ENCODE measurements around the gene ATP6V0B.
A peak's percentile ranks its signal among the peaks of the same experiment; 100 is the strongest.

ATP6V0B gene

DNA sequence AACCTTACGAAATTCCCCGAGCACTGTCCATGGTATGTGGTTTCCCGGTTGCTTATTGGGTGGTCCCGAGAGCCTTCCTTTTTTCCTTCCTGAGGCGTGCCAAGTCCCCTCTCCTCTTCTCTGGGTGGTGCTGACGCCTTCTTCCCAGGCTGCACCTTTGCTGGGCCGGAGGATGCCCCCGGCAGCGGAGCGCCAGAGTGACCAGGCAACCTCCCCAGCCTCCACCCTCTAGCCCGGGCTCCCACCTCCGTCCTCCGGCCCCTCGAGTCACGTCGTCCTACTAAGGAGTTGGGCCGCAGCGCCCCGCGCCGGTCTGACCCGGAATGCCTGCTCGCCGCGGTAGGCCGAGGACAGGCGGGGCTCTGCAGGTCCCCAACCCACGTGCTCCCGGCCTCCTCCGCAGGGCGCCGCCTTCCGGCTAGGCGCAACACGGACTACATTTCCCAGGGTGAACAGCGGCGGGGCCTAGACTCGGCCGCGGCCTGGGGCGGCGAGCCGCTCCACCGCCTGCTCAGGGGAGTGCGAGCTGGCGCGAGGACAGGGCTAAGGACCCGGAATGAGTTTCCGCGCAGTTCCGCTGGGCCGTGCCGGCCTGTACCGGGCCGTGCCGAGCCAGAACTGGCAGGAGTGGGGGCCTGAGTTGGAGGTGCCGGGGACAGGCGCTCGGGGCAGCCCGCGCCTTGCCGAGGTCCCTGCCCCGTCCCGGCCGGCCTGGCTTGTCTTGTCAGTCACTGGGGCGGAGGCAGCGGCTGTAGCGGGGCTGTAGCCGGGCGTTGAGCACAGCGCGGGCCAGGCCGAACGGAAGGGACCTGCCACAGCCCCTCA lies 28.3 kb upstream of the ATP6V0B start, which contains the start of gene IPO13:
Gene IPO13, plus strand, starts transcription at position 715 of the 825 bp plus-strand sequence. CDS start 651 bp downstream, outside the sequence.
- peak; percentile 98 for DNase-seq

GRCh38 chr1:43947061-43947873 lies 27.5 kb upstream of the ATP6V0B start:
- no peak for DNase-seq

- DNase-seq, result no peak
These were observed 26.8 kb upstream of the ATP6V0B start for GRCh38 chr1:43947874-43948437.

DNA sequence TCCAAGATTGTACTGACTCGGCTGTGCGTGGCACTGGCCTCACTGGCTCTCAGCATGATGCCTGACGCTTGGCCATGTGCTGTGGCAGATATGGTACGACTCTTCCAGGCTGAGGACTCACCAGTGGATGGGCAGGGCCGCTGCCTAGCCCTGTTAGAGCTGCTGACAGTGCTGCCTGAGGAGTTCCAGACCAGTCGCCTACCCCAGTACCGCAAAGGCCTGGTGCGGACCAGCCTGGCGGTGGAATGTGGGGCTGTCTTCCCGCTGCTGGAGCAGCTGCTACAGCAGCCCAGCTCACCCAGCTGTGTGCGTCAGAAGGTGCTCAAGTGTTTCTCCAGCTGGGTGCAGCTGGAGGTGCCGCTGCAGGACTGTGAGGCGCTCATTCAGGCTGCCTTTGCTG lies 25.1 kb upstream of the ATP6V0B start:
- no peak for DNase-seq

- no peak for DNase-seq
These were observed 23.5 kb upstream of the ATP6V0B start for GRCh38 chr1:43951021-43951985.

DNA sequence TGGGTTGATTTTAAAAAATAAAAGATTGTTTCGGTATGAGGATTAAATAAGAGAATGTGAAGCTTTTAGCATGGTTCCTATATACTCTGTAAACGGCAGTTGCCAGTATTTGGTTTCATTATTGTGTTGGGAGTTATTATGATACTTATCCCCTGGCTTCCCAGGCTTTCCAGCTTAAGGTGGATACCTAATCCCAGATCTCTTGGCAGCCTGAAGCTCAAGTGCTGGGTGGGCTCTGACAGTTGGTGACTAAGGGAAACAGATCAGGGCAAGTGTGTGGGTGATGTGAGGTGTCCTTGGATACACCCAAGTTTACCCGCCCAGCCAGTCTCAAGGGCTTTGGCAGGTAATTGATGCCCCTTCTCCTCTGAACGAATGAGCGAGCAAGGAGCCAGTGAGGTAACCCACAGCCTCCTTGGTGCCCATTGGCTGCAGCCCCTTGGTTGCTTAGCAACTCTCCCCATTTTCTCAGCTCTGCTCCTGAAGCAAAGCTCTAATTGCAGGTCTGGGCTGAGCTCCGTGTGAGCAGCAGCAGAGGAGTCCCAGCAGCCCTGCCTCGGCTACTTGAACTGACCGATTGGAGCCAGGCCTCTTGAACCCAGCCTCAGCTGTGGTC lies 21.9 kb upstream of the ATP6V0B start:
- DNase-seq, result no peak

GRCh38 chr1:43953361-43953760 lies 21.4 kb upstream of the ATP6V0B start:
- DNase-seq, result no peak

GRCh38 chr1:43954036-43954435 lies 20.7 kb upstream of the ATP6V0B start:
- DNase-seq, result no peak

- no peak for DNase-seq
These were observed 18.5 kb upstream of the ATP6V0B start for GRCh38 chr1:43956234-43956633.

GRCh38 chr1:43957407-43958040 lies 17.2 kb upstream of the ATP6V0B start:
- DNase-seq, result no peak

GRCh38 chr1:43958351-43959255 lies 16.2 kb upstream of the ATP6V0B start:
- no peak for DNase-seq

DNA sequence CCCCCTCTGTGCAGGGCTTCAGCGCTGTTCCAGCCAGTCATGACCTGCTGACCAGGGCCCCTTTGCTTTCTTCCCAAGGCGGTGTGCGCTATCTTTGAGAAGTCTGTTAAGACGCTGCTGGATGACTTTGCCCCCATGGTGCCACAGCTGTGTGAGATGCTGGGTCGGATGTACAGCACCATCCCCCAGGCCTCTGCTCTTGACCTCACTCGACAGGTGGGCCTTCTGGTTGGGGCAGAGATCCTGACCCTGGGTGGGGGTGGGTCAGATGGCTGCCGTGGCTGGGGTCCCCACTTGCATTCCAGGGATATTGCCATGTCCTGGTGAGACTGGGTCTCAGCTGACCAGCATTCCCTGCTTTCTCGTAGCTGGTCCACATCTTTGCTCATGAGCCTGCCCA lies 14.0 kb upstream of the ATP6V0B start:
- no peak for DNase-seq

- no peak for DNase-seq
These were observed 13.1 kb upstream of the ATP6V0B start for GRCh38 chr1:43961692-43962091.

- DNase-seq, result no peak
These were observed 12.4 kb upstream of the ATP6V0B start for GRCh38 chr1:43962324-43962723.

DNA sequence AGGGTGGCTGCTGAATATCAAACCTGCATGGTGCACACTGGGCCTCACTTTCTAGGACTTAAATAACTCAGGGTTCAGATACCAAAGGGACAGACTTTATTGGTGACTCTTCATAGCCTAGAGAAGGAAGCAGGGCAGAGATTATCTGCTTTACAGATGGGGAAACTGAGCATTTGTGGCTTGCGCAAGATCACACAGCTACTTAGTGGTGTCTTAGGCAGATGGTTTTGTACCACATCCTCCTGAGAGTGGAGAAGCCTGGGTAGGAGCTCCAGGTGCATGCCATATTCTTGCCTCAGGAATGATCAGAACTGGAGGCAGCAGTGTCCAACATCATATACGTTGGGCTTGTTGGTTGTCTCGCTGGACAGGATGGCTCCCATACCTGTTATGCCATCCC lies 11.8 kb upstream of the ATP6V0B start:
- DNase-seq, result no peak

DNA sequence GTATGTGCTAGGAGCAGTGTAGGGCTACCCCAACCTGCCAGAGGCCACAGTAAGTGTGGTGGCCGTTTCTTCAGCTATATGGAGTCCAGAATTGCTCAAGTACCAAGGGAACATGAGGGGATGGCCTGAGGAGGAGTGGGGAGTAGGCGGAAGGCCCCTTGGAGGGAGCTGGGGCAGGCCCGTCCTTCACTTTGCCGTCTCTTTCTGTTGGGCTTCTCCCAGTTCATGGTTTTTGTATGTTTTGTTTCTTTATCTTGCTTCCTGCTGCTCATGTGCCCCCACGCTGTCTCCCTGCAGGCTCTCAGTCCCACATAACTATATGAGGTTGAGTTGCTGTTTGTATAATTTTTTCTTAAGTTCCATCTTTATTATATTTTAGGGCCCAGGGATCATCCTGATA lies 10.9 kb upstream of the ATP6V0B start:
- DNase-seq, result no peak

DNA sequence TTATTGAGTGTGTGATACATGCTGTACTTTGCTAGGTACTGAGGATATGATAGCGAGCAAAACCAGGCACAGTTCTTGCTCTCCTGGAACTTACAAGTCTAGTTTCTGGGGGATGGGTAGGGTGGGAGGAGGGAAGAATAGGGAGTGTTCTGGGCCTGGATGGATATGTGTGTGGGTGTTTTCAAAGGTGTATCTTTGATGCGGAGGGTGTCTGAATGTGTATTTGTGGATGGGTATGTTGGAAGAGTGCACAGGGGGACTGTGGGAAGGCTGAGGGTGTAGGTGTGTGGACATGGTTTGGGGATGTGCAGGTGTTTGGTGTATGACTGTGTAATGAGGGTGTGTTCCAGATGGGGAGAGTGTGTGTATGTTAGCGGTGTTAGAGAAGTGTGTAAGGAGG lies 9.4 kb upstream of the ATP6V0B start:
- no peak for DNase-seq

DNA sequence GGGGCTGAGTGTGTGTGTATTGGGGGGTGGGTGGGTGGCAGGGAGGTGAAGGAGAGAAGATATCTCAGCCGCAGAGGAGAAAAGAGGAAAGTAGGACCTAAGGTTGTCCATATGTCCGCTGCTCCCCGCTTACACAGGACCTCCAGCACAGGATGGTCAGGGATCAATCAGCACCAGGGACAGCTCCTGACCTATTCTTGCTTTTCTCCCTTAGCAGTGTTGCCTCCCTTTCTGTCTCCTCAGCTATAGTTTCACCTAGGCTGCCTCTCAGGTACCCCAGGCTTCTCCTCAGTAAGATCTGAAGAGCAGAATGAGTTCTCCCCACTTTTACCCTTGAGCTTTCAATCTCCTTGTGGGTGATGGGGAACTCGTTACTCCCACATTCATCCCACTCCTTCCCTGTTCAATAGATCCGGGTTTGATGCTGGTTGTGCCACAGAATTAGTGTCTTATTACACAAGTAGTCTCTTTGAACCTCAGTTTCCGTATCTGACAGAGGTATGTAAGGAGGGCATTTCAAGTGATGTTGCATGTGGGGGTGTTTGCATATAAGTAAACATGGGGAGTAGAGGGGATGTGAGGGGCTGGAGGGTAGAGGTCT lies 6.3 kb upstream of the ATP6V0B start:
- no peak for DNase-seq

DNA sequence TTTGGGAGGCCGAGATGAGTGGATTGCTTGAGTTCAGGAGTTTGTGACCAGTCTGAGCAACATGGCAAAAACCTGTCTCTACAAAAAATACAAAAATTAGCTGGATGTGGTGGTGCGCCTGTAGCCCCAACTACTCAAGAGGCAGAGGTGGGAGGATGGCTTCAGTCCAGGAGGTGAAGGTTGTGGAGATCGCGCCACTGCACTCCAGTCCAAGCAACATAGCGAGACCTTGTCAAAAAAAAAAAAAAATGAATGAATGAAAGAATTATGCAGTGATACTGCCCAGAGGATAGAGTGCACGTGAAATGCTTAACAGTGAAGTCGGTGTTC lies 5.4 kb upstream of the ATP6V0B start:
- no peak for DNase-seq
